Fibroblast of lung (primary cell): ENCODE data around the gene MYO18A. TPM values are rescaled to one million over a fixed set of nuclear protein-coding genes. Genes with fewer than 3 reads are reported as not detected.
"Not testable (repeated sequence)": the region's sequence is repeated elsewhere in the genome, so short reads cannot be mapped to it uniquely, and the experiment has no call there.

Experiments
- DNase-seq, 2 donors: peaks; one replicate each; pipeline versions ENCODE4 v3.0.0 to v3.0.0-alpha.2; 2010; ENCODE audit warnings: low read depth in 2 of 2
- H2AFZ ChIP-seq: 2 replicates; pipeline ENCODE4 v1.5.1; 2012; ENCODE audit warnings: low read length, control low read depth, inconsistent platforms
- H3K27ac ChIP-seq: 2 replicates; pipeline ENCODE4 v1.5.1; 2011; ENCODE audit warnings: low read length, control low read depth; ENCODE audit not compliant: insufficient read depth
- H3K27me3 ChIP-seq: 2 replicates; pipeline ENCODE4 v1.5.1; 2011; ENCODE audit warnings: mild to moderate bottlenecking, low read length; ENCODE audit not compliant: control insufficient read depth, insufficient read depth
- H3K36me3 ChIP-seq: 2 replicates; pipeline ENCODE4 v1.5.1; 2011; ENCODE audit warnings: low read length; ENCODE audit not compliant: control insufficient read depth, insufficient read depth
- H3K4me1 ChIP-seq: 2 replicates; pipeline ENCODE4 v1.5.1; 2011; ENCODE audit warnings: low read length; ENCODE audit not compliant: control insufficient read depth, insufficient read depth; ENCODE audit errors: extremely low read depth
- H3K4me2 ChIP-seq: 2 replicates; pipeline ENCODE4 v1.5.1; 2011; ENCODE audit warnings: low read length, control low read depth; ENCODE audit not compliant: insufficient read depth; ENCODE audit errors: extremely low read depth
- H3K4me3 ChIP-seq, 4 experiments: fragments of 200-600 bp in 1 of 4; sonication (generic) in 1 of 4; replicated peaks in 1 of 4; 2 replicates each; pipeline ENCODE4 v1.5.1; 2011 to 2016; ENCODE audit warnings: low read length in 4 of 4, low read depth in 3 of 4, mild to moderate bottlenecking in 3 of 4, control low read depth in 2 of 4, inconsistent platforms in 1 of 4, mixed read lengths in 1 of 4; ENCODE audit not compliant: insufficient read depth in 1 of 4; ENCODE audit errors: control extremely low read depth in 1 of 4
- H3K79me2 ChIP-seq: 2 replicates; pipeline ENCODE4 v1.5.1; 2012; ENCODE audit warnings: mild to moderate bottlenecking, low read length, inconsistent platforms; ENCODE audit not compliant: control insufficient read depth, insufficient read depth
- H3K9ac ChIP-seq: 2 replicates; pipeline ENCODE4 v1.5.1; 2011; ENCODE audit warnings: mild to moderate bottlenecking, low read length, control low read depth; ENCODE audit not compliant: insufficient read depth
- H3K9me3 ChIP-seq: 2 replicates; pipeline ENCODE4 v1.5.1; 2012; ENCODE audit warnings: low read depth, low read length; ENCODE audit not compliant: control insufficient read depth, insufficient read depth
- H4K20me1 ChIP-seq: 2 replicates; pipeline ENCODE4 v1.5.1; 2011; ENCODE audit warnings: low read length; ENCODE audit not compliant: control insufficient read depth, insufficient read depth; ENCODE audit errors: extremely low read depth
- CTCF ChIP-seq, 2 donors: IDR thresholded peaks in 1 of 2; conservative IDR thresholded peaks in 1 of 2; 1 replicate in 1 of 2; 2 replicates in 1 of 2; pipeline ENCODE4 v1.5.1; 2011 to 2012; ENCODE audit warnings: low read length in 2 of 2, control low read depth in 1 of 2, inconsistent platforms in 1 of 2, low read depth in 1 of 2, mild to moderate bottlenecking in 1 of 2
- EZH2 ChIP-seq: IDR thresholded peaks from 2 replicates; pipeline ENCODE4 v1.5.1; 2012; ENCODE audit warnings: low read length, control low read depth, mild to moderate bottlenecking; ENCODE audit errors: missing control alignments
- polyA plus RNA-seq, 2 donors: library from polyadenylated mRNA; depleted of rRNA in 1 of 2; stranded (reverse) in 1 of 2; unstranded in 1 of 2; fragments of >200 nt; gene quantifications; 2 replicates each; pipeline ENCODE4 v1.2.1, GENCODE V29; 2011 to 2012; ENCODE audit warnings: missing spikeins in 1 of 2
- total RNA-seq: library from RNA; depleted of rRNA; stranded (reverse); fragments of >200 nt; gene quantifications from 2 replicates; pipeline ENCODE4 v1.2.1, GENCODE V29; 2014

MYO18A gene
- total and polyA plus RNA-seq, 2 donors (not counting 1 experiment from before 2014, with no cell fraction given): 11.7 to 133 TPM

DNA sequence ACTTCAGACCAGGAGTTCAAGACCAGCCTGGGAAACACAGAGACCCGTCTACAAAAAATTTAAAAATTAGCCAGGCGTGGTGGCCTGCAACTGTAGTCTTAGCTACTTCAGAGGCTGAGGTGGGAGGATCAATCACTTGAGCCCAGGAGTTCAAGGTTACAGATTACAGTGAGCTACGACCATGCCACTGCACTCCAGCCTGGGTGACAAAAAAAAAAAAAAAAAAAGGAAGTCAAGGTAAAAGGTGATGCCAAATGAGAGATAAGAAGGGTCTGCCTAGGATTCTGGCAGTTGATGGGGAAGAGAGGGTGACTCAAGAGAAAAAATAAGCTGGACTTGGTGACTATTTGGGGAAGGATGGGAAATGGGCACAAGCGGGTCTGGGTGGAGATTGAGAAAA is 32.5 kb downstream of the MYO18A start:
- Histone ChIP-seq H3K36me3 (no peaks in the 10 kb centered on the region), H3K4me1 (peaks cover 16% of the 10 kb centered on the region), H3K9me3 (no peaks in the 10 kb centered on the region), H3K4me3 (no peak overlapping the region), H3K79me2 (no peaks in the 10 kb centered on the region), H4K20me1 (no peaks in the 10 kb centered on the region), H3K27ac (no peak overlapping the region), H3K27me3 (no peaks in the 10 kb centered on the region), H3K9ac (no peak overlapping the region), H3K4me2 (no peak overlapping the region), H2AFZ (no peak overlapping the region)
- no peak for TF ChIP-seq EZH2
- TF ChIP-seq CTCF (conservative IDR thresholded peaks at IDR 0.05 in 1 of 2, IDR thresholded peaks at IDR 0.05 in 1 of 2; ENCODE audit: low read depth in 1 of 2, low read length in 2 of 2): no peak
- DNase-seq: no peak

GRCh38 chr17:29147228-29147627 is 33.0 kb downstream of the MYO18A start:
- H3K9me3 ChIP-seq, H3K9ac ChIP-seq, DNase-seq, H3K36me3 ChIP-seq, H3K4me2 ChIP-seq, H3K27me3 ChIP-seq, H3K27ac ChIP-seq, H3K79me2 ChIP-seq, H4K20me1 ChIP-seq, H2AFZ ChIP-seq, H3K4me3 ChIP-seq: not testable (repeated sequence)
- peaks cover 19% of the 10 kb centered on the region for H3K4me1 ChIP-seq

- no peaks in the 10 kb centered on the region for H3K79me2 ChIP-seq
These were observed 33.7 kb downstream of the MYO18A start for GRCh38 chr17:29146369-29146972.

More at GRCh38 chr17:29146369-29146972, 33.7 kb downstream of the MYO18A start:
- H3K4me2 ChIP-seq: no peak overlapping the region
- no peak overlapping the region for H3K9ac ChIP-seq
- H3K36me3 ChIP-seq: no peaks in the 10 kb centered on the region
- H3K27ac ChIP-seq: no peak overlapping the region
- H3K9me3 ChIP-seq: no peaks in the 10 kb centered on the region
- no peak overlapping the region for H3K4me3 ChIP-seq
- peaks cover 14% of the 10 kb centered on the region for H3K4me1 ChIP-seq
- no peaks in the 10 kb centered on the region for H4K20me1 ChIP-seq
- no peak for DNase-seq
- no peak overlapping the region for H2AFZ ChIP-seq
- H3K27me3 ChIP-seq: no peaks in the 10 kb centered on the region
- no peak for TF ChIP-seq EZH2
- no peak for TF ChIP-seq CTCF (conservative IDR thresholded peaks at IDR 0.05 in 1 of 2, IDR thresholded peaks at IDR 0.05 in 1 of 2; ENCODE audit: low read depth in 1 of 2, low read length in 2 of 2)
